HG02571 (cell line): Measurements from ENCODE around the gene MED19.
"Not testable (repeated sequence)": the region's sequence is repeated elsewhere in the genome, so short reads cannot be mapped to it uniquely, and the experiment has no call there.

Experiments
- ATAC-seq: cut with Tn5 transposase; IDR thresholded peaks from one replicate; pipeline ENCODE4 v1.9.1; 2021; ENCODE audit warnings: mild to moderate bottlenecking, moderate library complexity; ENCODE audit not compliant: unreplicated experiment

Gene MED19

DNA sequence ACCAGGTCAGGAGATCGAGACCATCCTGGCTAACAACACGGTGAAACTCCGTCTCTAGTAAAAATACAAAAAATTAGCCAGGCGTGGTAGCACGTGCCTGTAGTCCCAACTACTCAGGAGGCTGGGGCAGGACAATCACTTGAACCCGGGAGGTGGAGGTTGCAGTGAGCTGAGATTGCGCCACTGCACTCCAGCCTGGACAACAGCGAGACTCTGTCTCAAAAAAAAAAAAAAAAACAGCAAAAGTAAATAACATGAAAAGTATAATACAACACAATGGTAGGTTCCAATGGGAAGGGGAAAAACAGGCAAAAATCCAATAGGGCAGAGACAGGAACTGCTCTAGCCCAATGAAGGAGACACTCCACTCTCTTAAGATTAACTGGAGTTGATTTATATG lies 6.6 kb downstream of the MED19 start:
- ATAC-seq: not testable (repeated sequence)

DNA sequence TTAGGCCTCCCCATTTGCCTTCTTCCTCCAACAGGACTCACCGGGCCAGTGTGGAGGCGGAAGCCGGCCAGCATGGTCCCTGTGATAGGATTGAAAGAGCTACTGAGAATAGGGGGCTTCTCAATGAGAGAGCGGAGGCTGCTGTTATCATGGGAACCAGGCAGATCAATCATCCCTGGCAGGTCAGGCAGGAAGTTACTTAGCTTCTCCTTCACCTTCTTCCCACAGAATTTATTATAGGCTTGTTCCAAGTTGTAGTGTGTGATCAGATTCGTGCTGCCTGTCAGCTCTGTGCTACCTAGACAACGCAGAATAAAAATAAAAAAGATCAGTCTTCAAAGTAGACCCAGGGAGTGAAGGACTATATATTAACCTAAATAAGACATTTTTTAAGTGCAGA lies 7.1 kb downstream of the MED19 start:
- ATAC-seq: no peak

DNA sequence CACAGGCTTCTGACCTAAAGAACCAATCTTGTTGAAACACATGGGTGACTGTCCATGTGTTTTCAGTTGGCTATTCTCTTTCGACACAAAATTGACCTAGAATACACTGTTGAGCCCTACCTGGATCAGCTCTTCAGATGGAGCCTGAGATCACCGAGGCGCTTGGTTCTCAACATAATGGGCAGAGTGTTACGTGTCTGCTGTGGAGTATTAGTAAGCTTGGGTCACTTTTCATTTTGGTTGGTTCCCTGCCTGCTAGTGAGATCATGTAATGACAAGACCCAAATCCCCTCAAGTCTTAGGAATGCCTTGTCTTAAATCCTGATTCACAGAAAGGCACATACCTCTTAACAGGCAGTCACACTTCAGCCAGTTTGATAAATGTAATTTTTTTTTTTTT lies 8.7 kb downstream of the MED19 start:
- ATAC-seq: no peak

DNA sequence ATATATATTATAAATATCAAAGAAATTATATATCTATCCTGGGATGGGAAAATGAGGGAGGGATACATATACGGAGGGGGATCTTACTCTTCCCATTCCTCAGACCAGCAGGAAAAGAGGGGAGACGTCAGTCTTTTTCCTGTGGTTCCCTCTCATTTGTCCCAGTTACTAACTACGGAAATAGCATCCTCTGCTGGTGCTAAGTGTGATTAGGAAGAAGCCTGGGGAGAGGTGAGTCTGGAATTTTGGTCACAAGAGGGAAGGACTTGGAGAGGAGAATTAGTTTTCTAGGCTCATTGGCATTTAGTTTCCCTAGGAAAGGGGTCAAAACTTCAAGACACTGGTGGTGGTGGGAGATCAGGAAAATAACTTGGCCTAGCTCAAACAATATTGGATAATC lies 11.6 kb downstream of the MED19 start:
- ATAC-seq: no peak

DNA sequence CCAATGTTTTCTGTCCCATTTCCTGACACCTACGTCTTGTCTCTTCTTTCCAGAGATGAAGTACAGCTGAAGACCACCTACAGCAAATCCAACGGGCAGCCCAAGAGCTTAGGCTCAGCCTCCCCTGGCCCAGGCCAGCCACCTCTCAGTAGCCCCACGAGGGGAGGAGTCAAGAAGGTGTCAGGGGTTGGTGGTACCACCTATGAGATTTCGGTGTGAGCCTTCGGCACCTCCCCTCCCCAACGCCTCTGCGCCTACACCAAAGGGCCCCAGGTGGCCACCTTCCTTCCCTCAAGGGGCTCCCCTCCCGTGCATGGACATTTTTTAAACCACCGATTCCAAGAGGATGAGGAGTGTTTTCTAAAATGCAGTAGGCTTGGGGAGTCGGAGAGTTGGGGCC lies 12.2 kb downstream of the MED19 start:
- no peak for ATAC-seq

DNA sequence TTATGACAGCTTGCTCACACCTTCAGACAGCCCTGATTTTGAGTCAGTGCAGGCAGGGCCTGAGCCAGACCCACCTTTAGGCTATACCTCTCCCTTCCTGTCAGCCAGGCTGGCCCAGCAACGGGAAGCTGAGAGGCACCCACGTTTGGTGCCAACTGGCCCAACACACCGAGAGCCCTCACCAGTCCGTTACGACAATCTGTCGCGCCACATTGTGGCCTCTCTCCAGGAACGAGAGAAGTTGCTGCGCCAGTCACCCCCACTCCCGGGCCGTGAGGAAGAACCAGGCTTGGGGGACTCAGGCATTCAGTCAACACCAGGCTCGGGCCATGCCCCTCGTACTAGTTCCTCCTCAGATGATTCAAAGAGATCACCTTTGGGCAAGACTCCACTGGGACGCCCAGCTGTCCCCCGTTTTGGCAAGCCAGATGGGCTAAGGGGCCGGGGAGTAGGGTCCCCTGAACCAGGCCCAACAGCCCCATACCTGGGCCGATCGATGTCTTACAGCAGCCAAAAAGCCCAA lies 13.1 kb downstream of the MED19 start:
- no peak for ATAC-seq

DNA sequence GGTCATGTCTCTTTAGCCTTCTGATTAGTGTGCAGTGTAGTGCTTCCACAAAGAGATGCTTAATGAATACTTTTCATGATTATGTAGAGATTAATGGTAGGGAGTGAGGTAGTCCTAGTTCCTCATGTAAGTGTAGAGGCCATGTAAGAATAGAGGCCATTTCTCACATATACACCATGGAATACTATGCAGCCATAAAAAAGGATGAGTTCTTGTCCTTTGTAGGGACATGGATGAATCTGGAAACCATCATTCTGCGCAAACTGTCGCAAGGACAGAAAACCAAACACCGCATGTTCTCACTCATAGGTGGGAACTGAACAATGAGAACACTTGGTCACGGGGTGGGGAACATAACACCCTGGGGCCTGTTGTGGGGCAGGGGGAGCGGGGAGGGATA lies 21.5 kb downstream of the MED19 start:
- ATAC-seq: not testable (repeated sequence)

DNA sequence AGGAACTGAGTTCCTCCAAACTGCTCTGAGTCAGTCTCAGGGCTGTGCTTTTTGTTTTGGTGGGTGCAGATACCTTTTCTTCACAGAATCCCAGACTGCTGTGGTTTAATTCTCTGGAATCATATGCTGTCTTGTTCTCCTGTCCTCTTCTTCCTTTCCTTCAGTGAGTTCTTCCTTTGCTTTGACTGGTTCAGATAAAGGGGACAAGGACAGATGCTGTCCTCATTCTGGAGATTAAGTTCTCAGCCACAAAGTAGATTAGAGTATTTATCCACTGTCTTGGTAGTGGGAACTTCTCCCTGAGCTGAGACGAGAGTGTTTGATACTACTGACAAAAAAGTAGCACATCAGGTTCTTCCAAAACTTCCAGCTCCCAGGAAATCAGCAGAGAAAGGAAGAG lies 30.8 kb downstream of the MED19 start:
- no peak for ATAC-seq

DNA sequence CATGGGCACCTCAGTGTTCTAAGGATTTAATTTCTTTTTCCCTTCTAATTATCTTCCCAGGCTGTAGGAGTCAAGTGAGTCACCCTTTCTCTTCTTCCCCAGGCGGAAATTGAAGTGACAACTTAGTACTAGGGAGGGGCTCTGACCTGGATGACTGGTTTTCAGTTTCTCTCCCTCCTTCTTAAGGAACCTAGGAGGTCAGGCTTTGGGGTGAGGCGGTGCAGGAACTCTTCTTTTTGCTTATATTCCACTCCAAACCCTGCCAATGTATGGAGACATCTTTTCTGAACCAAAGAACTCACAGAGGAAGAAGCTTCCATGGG lies 31.5 kb downstream of the MED19 start:
- no peak for ATAC-seq

DNA sequence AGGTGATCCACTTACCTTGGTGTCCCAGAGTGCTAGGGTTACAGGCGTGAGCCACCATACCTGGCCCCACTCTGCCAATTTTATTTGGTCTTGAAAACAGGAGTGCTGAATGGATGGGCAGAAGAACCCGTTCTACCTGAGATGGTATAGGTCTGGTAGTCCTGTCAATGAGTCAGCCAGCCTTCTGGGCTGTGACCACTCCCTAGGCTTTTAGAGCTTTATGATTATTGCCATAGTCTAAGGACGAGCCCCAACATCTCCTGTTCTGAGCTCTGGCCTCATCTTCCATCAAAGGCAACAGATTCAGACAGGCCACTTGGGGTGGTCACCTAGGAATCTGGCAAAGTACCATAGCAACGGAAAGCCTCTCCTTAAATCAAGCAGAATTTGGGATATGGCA lies 32.6 kb downstream of the MED19 start:
- ATAC-seq: no peak

DNA sequence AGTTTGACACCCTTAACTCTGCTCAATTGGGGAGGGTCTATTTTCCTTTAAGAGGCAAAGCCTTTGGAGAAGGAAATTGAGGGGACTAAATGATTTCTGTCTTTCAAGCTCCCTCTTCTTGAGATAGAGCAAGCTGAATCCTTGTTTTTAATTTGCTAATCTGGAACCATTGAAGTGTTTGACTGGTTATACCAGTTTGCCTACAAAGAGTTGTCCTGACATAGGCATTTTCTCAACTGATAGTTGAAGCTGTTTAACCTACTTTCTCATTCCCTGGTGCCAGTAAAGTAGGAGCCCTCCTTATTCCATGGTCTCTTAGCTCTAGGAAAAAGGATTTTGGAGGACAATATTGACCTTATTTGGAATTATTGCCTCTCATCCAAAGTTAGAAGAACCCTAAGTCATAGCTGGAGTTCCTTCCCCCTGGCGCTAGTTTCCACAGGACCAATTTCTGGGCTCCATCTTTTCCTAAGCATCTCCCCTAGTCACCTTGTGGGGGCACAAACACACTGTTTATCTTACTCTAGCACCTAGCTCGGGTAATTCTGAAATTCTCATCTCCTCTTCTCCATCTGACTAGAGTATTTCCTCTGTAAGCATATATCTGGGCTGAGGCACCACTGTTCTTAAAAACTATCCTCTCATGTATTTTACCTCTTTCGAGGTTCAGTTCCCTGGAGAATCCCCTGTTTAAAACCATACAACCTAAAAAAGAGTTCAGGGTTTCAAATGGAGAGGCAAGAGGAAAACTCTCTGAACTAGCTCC lies 36.7 kb downstream of the MED19 start:
- no peak for ATAC-seq

DNA sequence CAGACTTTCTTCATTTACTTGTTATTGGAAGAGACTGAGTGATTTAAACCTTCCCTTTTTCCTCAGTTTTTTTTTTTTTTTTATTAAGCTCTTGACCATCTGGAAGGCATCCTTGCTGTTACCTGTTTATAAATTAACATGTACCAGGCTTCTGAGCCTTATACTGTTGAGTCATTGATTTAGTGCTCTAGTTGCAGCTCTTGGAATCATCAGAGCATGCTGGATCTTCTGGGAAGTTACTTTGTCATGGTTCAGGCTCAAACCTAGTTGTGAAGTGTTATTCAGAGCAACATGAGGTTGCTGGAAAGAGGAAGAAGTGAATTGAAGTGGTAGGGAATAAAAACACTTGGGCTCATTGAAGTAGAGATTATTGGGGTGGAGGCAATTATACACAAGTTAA lies 37.8 kb downstream of the MED19 start:
- ATAC-seq: no peak

DNA sequence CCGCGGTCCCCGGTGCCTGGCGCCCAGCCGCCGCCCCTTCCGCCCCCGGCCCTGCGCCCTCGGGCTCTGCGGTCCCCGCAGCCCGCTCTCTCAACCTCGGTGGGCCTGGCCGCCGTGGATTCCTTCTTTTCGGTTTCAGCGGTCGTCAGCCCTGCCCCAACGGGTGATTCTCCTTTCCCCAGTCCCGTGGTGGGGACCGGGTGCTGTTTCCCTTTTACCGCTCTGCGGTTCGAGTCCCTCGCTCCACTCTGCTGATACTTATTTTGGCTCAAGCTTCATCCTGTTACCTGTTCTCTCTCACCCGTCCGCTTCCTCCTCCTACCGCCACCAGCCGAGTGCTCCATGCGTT lies 43.6 kb downstream of the MED19 start:
- peak; percentile 10 for ATAC-seq

DNA sequence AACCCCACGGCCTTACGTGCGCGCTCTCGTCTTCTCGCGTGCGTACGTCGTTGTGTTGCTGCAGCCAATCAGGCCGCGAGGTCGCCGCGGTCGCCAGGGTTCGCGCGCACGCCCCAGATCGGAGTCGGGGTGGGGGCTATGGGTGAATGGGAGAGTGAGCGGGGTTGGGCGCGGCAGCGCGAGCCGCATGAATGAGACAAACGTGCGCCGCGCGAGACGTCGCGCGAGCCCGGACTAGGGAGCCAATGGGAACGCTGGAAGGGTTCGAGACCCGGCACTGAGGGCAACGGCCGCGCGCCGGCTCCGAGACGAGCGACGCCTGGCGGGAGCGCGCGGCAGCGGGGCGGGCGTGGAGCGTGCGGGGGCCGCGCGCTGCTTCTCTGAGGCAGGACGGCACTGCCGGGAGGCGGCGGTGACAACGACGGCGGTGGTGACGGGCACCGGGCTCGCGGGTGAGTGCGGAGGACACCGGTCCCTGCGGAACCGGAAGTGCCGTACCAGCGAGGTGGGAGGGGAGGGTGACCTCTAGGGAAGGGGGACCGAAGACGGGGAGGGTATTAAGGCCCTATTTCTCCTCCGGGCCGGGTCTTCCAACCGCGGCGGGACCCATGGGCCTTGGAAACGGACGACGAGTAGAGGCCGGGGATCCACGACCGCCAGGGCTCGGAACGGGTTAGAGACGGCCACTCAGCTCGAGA lies 44.1 kb downstream of the MED19 start, which contains the start of gene ZDHHC5:
Gene ZDHHC5 (plus strand): TSS at position 379 of the 698 bp plus-strand sequence. CDS start 4,977 bp downstream, outside the sequence.
- ATAC-seq: peak; percentile 76

DNA sequence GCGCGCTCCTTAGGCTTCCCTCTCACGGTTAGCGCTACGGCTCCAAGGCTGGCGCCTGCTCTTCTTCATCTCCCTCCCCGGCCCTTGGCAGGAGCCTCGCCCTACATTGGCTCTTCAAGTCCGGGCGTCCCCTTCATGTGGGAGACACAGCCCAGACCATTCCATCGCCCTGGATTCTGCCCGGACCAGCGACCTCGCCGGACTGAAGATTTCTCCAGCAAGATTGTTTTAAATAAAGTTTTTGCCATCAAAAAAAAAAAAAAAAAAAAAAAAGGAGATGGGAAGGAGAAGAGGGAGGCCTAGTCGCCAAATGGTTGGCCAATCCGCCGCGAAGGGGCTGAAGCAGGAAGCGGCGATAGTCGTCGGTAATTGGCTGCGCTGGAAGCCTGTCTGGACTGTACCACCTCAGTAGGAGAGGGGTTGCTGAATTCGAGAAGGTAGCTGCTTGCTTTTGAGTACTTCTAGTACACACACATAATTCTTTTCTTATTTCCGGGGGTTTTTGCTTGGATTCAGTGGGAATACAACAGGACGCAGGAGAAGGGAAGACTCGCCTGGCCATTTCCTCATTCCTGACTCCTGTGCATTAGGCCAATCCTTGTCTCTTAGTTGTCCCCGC lies 44.8 kb downstream of the MED19 start:
- peak; percentile 63 for ATAC-seq

DNA sequence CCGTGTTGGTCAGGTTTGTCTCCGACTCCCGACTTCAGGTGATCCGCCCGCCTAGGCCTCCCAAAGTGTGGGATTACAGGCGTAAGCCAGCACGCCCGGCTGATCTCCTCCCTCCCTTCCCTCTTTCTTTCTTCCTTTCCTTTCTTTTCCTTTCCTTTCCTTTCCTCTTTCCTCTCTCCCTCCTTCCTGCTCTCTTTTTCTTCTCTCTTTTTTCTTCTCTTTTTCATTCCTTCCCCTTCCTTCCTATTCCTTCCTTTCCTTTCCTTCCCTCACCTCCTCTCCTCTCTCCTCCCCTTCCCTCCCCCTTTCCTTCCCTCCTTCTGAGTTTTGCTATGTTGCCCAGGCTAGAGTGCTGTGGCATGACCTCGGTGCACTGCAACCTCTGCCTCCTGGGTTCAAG lies 48.0 kb downstream of the MED19 start:
- ATAC-seq: no peak

DNA sequence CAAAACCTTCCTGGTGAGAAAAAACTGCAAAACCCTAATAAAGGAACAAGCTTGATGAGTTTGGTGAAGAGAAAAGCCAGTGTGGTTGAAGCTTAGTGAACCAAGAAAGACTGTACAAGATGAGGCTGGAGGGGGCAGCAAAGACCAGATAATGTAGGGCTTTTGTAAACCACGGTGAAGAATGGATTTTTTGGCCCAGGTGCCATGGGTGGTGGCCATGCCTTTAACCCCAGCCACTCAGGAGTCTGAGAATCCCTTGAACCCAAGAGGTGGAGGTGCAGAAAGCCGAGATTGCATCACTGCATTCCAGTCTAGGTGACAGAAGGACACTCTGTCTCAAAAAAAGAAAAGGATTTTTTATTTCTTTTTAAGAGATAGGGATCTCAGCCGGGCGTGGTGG lies 49.1 kb downstream of the MED19 start:
- no peak for ATAC-seq

DNA sequence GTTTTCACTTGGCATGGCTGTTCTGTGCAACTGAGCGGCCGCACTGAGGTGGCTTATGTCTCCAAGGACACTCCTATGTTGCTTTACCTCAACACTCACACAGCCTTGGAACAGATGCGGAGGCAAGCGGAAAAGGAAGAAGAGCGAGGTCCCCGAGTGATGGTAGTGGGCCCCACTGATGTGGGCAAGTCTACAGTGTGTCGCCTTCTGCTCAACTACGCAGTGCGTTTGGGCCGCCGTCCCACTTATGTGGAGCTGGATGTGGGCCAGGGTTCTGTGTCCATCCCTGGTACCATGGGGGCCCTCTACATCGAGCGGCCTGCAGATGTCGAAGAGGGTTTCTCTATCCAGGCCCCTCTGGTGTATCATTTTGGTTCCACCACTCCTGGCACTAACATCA lies 52.3 kb downstream of the MED19 start:
- no peak for ATAC-seq

DNA sequence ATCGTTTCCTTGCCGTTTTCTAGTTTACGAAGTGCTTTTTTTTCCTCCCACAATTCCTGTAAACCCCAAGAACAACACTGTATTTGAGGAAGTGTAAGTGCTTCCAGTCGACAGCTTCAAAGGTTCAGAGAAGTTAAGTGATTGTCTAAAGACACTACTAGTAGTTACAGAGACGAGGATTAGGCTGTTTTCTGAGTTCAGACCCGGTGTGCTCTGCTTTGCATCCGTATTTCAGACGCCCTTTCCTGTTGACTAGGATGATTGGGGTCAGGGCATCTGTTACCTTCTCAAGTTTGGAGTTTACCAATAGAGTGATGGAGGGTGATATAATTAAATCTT lies 54.0 kb downstream of the MED19 start:
- ATAC-seq: no peak

DNA sequence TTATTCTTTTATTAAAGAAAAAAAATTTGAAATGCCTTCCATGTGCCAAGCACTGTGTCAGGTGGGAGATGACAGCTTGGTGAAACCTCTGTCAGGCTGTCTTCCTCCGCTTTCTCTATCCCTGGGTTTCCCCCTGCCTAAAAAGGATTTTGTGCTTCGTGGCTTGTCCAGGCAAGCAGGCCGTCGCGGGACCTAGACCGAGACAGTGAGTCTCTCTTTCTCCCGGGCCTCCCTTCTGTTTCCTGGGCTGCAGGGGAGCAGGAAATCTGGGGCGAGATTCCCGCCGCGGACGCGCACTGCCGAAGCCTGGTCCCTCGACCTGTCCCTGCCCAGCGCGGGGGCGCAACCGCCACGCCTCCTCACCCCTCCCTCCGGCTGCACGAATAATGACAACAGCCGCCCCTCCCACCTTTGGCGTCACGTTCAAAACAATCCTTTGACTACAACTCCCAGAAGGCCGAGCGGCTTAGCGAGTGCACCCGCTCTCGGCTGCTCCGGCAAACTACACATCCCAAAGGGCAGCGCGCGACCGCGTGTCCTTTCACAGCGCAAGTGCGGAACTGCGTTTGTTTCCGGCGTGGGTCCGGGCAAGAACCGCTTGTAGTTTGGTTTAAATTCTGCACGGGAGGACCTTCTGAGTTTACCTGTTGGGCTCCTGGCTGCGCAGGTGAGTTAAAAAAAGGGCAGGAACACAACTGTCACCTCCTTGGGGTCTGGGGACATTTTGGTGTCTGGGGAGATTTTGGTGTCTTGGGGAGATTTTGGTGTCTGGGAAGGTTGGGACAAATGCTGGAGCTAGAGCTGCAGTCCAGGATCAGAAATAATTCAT lies 54.6 kb downstream of the MED19 start, which contains the start of gene CLP1:
Gene CLP1 (plus strand): TSS at position 569 of the 829 bp plus-strand sequence. CDS start 1,715 bp downstream, outside the sequence.
- peak; percentile 97 for ATAC-seq

DNA sequence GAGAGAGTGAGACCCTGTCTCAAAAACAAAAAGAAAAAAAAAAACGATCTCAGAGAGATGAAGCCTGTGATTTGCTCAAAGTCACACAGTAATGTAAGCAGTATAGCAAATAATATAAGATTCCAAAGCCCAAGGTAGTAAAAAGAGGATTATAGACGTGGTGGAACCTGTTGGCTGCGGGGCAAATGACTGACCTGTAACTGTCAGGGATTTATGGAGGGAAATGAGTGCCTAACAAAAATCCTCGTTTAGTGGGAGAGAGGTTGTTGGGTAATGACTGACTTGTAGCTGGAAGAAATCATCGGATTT lies 55.2 kb downstream of the MED19 start:
- no peak for ATAC-seq
